ENCODE data around the gene ATXN2.
"Not testable (repeated sequence)": the region's sequence is repeated elsewhere in the genome, so short reads cannot be mapped to it uniquely, and the experiment has no call there.

Gene ATXN2

GRCh38 chr12:111412830-111413441, 186.2 kb downstream of the ATXN2 start:
- intact Hi-C loops (cut with DNase I), result no loop called here

GRCh38 chr12:111412007-111412829, 186.9 kb downstream of the ATXN2 start:
- peak in 34 of 42 donors; percentile 28 to 79 (median 54) for DNase-seq
- intact Hi-C loops (cut with DNase I), result no loop called here

More at GRCh38 chr12:111412830-111413441, 186.2 kb downstream of the ATXN2 start:
- DNase-seq, result no peak

DNA sequence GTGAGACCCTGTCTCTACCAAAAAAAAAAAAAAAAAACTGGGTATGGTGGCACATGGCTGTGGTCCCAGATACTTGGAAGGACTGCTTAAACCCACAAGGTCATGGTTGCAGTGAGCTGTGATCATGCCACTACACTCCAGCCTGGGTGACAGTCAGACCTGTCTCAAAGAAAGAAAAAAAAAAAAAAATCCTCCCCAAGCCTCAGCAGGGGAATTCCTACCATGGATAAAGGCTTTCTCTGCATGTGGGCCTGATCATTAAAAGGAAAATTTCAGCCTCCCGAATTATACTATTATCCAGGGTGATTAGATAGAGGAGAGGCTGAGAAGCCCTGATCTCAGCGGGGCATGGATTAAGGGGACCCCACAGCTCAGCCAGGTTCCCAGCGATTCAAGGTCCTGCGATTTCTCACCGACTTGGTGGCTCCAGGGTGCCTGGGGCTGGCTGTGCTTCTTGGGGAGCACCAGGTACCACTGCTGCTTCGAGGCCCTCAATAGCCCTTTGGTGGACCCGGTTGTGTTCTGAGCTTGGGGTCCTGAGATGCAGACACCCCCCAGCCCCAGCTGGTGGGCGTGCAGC, 187.8 kb downstream of the ATXN2 start:
- intact Hi-C loops (cut with DNase I), result no loop called here
- DNase-seq, result no peak

DNA sequence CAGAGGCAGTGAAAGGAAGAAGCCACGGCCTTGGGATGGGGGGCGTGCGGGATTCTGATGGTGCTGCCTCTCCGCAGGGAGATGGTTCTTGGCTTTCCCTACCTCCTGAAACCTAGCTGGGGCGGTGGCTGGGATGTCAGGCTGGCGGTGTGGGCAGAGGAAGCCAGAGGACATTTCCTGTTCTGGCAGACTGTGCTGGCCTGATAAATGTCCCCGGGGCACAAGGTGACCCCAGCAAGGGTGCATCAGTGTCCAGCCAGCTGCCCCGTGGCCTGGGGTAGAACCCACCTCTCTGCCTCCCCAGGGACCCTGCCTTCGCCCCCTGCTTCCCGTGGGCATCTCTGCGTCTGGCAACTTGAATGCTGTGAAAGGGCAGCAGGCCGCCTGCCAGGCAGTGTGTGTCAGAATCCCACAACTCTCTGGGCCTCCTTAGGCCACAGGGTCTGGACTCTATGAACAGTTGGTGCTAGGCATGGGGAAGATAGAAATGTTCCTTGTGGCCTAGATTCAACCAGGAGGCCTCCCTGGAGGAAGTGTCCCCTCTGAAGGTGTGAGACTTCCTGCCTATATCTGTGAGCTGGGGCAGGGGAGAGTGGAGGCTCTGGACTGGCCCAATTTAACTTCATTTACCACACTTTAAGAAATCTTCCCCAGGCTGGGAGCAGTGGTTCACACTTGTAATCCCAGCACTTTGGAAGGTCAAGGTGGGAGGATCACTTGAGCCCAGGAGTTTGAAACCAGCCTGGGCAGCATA, 188.5 kb downstream of the ATXN2 start:
- intact Hi-C loops (cut with DNase I), result no loop called here
- no peak for DNase-seq

DNA sequence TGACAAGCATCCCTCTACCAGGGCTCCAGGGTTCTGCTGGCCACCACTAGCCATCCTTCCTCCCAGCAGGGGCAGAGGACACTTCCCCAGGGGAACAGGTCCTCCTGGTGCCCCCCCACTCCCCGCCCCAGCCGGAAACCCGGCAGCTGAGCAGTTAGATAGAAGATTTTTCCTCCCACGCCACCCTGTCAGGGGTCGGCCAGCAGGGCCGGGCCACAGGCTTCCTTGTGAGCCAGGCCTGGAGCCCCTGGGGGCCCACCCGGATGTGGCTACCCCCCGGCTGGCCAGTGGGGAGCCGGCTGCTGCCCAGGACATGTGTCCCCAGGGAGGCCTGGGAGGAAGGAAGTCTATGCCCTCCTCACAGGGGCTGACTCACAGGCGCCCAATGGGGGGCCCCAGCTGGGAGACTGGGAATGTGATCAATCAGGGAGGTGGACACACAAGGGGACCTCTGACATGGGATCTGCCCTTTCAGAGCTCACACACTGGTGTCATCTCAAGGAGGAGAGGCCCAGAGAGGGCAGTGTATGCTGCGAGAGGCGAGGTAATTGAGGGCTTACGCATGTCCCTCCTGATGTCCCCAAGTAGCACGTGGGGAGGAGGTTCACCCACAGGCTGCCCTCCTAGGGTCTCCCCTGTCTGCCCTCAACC, 189.2 kb downstream of the ATXN2 start:
- intact Hi-C loops (cut with DNase I), result loop anchor here (10.0 kb wide), 1 partner anchor 265 kb away; no protein-coding TSS in a partner anchor
- peak in 9 of 42 donors; percentile 24 to 55 (median 35) for DNase-seq

GRCh38 chr12:111409403-111409779, 189.7 kb downstream of the ATXN2 start:
- intact Hi-C loops (cut with DNase I), result loop anchor here (10.0 kb wide), 1 partner anchor 265 kb away; no protein-coding TSS in a partner anchor
- DNase-seq, result peak in 1 of 42 donors; percentile 39

DNA sequence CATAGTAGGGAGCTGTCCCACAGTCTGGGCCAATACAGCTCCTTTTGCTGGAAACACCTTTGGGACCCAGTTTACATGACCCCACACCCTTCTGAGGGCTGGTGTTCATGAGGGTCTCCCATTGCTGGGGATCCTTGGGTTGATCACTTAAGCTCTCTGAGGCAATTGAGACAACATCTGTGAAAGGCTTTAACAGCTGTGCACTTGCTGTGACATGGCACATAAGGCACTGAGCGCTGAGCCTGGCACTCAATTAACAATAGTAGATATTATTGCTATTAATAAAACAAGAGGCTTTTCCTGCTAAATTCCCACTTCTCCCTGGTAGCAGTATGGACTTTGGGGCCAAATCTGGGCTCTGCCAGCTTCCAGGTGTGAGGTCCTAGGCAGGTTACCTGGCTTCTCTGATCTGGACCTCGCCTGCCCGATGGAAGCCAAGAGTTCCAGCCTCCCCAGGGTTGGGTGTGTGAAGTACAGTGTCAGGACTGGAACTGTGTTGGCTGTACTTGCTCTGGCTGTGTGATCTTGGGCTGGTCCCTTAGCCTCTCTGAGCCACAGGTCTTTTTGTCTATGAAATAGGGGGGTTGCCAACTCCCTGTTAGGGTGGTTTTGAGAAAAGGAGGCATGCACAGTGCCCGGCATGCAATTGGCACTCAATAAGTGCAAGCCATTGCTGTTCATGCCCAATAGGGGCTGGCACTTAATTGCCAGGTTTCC, 190.3 kb downstream of the ATXN2 start:
- intact Hi-C loops (cut with DNase I), result loop anchor here (10.0 kb wide), 1 partner anchor 266 kb away; no protein-coding TSS in a partner anchor
- no peak for DNase-seq

DNA sequence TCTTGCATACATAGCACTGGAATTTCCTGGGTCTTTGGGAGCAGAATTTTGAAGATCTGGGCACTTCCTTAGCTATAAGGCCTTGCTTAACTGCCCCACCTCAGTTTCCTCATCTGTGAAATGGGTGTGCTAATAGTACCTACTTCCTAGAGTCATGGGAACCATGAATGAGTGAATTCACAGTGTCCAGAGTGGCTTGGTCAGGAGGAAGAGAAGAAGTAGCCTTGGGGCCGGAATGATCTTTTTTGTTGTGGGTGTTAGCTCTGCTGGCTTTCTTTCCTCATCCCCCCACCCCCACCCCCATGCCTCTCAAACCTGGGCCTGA, 191.0 kb downstream of the ATXN2 start:
- intact Hi-C loops (cut with DNase I), result loop anchor here (10.0 kb wide), 1 partner anchor 267 kb away; no protein-coding TSS in a partner anchor
- no peak for DNase-seq

- no peak for DNase-seq
- intact Hi-C loops (cut with DNase I), result loop anchor here (10.0 kb wide), 1 partner anchor 267 kb away; no protein-coding TSS in a partner anchor
These were observed 191.6 kb downstream of the ATXN2 start for GRCh38 chr12:111407377-111408115.

GRCh38 chr12:111406474-111407376, 192.4 kb downstream of the ATXN2 start:
- DNase-seq, result peak in 18 of 42 donors; percentile 39 to 67 (median 52)
- intact Hi-C loops (cut with DNase I), result loop anchor here (10.0 kb wide), 1 partner anchor 268 kb away; no protein-coding TSS in a partner anchor

DNA sequence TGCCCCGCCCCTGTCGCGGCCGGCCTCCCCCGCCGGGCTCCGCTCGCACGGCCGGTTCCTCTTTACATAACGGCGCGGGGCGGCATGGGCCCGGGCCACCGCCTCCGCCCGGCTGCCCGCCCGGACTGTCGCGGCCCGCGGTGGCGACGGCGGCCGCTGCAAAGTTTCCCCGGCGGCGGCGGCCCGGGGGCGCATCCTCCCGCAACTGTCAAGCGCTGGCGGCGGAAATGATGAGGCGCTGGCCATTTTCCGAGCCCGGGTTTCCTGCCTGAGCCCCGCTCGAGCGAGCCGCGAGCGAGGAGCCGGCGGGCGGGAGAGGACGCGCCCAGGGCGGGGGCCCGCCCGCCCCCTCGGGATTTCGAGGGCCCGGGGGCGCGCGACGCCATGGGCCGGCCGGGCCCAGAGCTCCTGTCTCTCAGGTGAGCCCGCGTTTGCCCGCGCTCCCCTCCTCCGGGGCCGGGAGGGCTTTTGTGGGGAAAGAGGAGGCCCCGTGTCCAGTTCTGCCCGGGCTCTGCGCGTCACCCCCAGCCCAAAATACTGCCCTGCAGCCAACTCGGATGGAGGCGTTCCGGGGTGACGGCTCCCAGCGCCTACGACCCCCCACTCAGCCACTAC, 193.1 kb downstream of the ATXN2 start, which contains the start of gene SH2B3:
TSS of gene SH2B3 (plus strand) at position 65 of the 615 bp plus-strand sequence. CDS start 12,223 bp downstream, outside the sequence.
- DNase-seq, result no peak
- intact Hi-C loops (cut with DNase I), result loop anchor here (10.0 kb wide), 1 partner anchor 269 kb away; no protein-coding TSS in a partner anchor

GRCh38 chr12:111405149-111405858, 193.8 kb downstream of the ATXN2 start:
- intact Hi-C loops (cut with DNase I), result loop anchor here (10.0 kb wide), 1 partner anchor 269 kb away; no protein-coding TSS in a partner anchor
- DNase-seq, result peak; percentile 81 to 97 (median 91)

DNA sequence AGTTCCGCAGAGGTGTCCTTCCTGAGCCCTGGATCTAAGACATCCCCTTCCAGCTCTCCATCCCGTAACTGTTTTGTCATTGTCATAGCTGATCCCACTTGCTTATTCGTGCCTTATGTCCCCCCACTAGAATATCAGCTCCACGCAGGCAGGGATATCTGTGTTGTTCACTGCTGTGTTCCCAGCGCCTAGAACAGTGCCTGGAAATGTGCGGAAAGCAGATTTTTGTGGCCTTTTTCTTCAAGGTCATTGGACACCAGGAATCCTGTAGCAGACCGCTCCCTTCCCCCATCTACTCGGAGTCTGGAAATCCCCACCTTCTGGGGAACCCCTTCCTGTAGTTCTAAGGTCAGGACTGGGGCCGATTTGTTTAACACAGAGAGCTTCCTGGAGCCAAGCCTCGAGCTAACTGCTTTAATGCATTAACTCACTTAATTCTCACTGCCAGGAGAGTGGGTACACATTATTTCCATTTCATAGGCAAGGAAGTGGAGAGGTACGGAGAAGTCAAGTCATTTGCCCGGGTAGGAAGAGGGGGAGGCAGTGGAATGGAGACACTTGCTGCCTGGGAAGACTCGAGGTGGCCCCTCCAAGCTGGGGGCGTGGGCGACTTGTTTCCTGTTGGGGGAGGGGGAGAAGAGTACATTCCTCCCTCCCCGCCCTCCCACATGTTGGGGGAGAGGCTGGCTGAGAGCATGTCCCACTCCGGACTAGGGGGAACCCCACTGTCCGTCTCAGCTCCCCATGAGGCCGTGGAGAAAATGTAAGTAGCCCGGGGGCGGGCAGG, 194.6 kb downstream of the ATXN2 start:
- intact Hi-C loops (cut with DNase I), result loop anchor here (10.0 kb wide), 1 partner anchor 270 kb away; no protein-coding TSS in a partner anchor
- DNase-seq, result no peak

DNA sequence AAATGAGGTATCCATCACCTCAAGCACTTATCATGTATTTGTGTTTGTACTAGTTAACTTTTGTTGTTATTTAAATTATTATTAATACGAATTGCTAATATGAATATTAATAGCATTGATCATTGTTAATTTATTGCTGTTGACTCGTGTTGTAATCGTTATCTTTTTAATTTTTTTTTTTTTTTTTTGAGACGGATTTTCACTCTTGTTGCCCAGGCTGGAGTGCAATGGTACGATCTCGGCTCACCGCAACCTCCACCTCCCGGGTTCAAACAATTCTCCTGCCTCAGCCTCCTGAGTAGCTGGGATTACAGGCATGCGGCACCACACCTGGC, 196.7 kb downstream of the ATXN2 start:
- not testable (repeated sequence) for DNase-seq
- intact Hi-C loops (cut with DNase I), result loop anchor here (10.0 kb wide), 1 partner anchor 272 kb away; no protein-coding TSS in a partner anchor

Data from head of caudate nucleus (tissue), 42 donors.